Fibroblast of lung (primary cell): ENCODE results near the gene PRAMEF12.

Experiments used
- CTCF ChIP-seq, 2 donors: IDR thresholded peaks in 1 of 2; conservative IDR thresholded peaks in 1 of 2; 1 replicate in 1 of 2; 2 replicates in 1 of 2; pipeline ENCODE4 v1.5.1; 2011 to 2012; ENCODE audit warnings: low read length in 2 of 2, control low read depth in 1 of 2, inconsistent platforms in 1 of 2, low read depth in 1 of 2, mild to moderate bottlenecking in 1 of 2
- EZH2 ChIP-seq: IDR thresholded peaks from 2 replicates; pipeline ENCODE4 v1.5.1; 2012; ENCODE audit warnings: low read length, control low read depth, mild to moderate bottlenecking; ENCODE audit errors: missing control alignments

GRCh38 chr1:12770620-12771019 is 2.9 kb upstream of the PRAMEF12 start:
- no peak for TF ChIP-seq CTCF (conservative IDR thresholded peaks at IDR 0.05 in 1 of 2, IDR thresholded peaks at IDR 0.05 in 1 of 2; ENCODE audit: low read depth in 1 of 2, low read length in 2 of 2)
- TF ChIP-seq EZH2, result no peak
